Heart left ventricle (tissue), 16 donors: Measurements from ENCODE around the gene NBPF1. TPM values are rescaled to one million over a fixed set of nuclear protein-coding genes. Genes with fewer than 3 reads are reported as not detected.
"Not testable (repeated sequence)": the region's sequence is repeated elsewhere in the genome, so short reads cannot be mapped to it uniquely, and the experiment has no call there.

Source experiments
- ATAC-seq, 4 donors: fragments of 200-7000 bp; cut with Tn5 transposase; one replicate each; pipeline ENCODE4 v1.9.1; 2020 to 2022; ENCODE audit warnings: moderate library complexity in 4 of 4, mild to moderate bottlenecking in 3 of 4, moderate number of reproducible peaks in 1 of 4
- DNase-seq, 5 donors: peaks; one replicate each; pipeline ENCODE4 v3.0.0-alpha.2; 2020
- H3K27ac ChIP-seq, 12 donors: fragments of 200-600 bp; sonication (generic) in 4 of 12; one replicate each; pipeline versions ENCODE4 v1.5.0 to v1.8.0; 2016 to 2022; ENCODE audit warnings: mild to moderate bottlenecking in 2 of 12
- H3K27me3 ChIP-seq, 9 donors: fragments of 200-600 bp; sonication (generic) in 2 of 9; one replicate each; pipeline versions ENCODE4 v1.5.1 to v1.8.0; 2016 to 2022; ENCODE audit warnings: mild to moderate bottlenecking in 3 of 9
- H3K36me3 ChIP-seq, 9 donors: fragments of 200-600 bp; sonication (generic) in 2 of 9; one replicate each; pipeline versions ENCODE4 v1.5.0 to v1.8.0; 2018 to 2022; ENCODE audit warnings: mild to moderate bottlenecking in 2 of 9
- H3K4me1 ChIP-seq, 12 donors: fragments of 200-600 bp; sonication (generic) in 4 of 12; one replicate each; pipeline versions ENCODE4 v1.5.0 to v1.8.0; 2016 to 2022; ENCODE audit warnings: mild to moderate bottlenecking in 3 of 12
- H3K4me3 ChIP-seq, 12 donors: fragments of 200-600 bp; sonication (generic) in 4 of 12; one replicate each; pipeline versions ENCODE4 v1.5.0 to v1.8.0; 2017 to 2022; ENCODE audit warnings: mild to moderate bottlenecking in 9 of 12, moderate library complexity in 4 of 12
- H3K9me3 ChIP-seq, 12 donors: fragments of 200-600 bp; sonication (generic) in 4 of 12; one replicate each; pipeline versions ENCODE4 v1.5.0 to v1.8.0; 2016 to 2022; ENCODE audit warnings: mild to moderate bottlenecking in 1 of 12
- POLR2A ChIP-seq, 2 donors: fragments of 450-650 bp; IDR thresholded peaks; one replicate each; pipeline ENCODE4 v1.6.1; 2017; ENCODE audit warnings: antibody characterized with exemption in 2 of 2, mild to moderate bottlenecking in 2 of 2, moderate library complexity in 2 of 2
- WGBS, 4 donors: extraction: QIAGEN DNeasy Blood & Tissue Kit in 2 of 4; methylation state at CpG; one replicate each; pipeline versions ENCODE4 v1.1.5 to v1.1.7; 2013 to 2018; 5-methylcytosine and 5-hydroxymethylcytosine counted together
- intact Hi-C, 10 donors: fragments of 100-400 bp; cut with DNase I; formaldehyde crosslinking; loops; one replicate each; pipeline versions ENCODE4 v1.11.1 to v1.14.2; 2022
- polyA plus RNA-seq, 2 donors: library from polyadenylated mRNA; stranded (reverse); fragments of 200-250 nt; gene quantifications; one replicate each; pipeline ENCODE4 v1.2.3, GENCODE V29; 2013
- total RNA-seq, 9 donors: library from RNA; depleted of rRNA in 2 of 9; stranded (reverse); fragments of >200 nt in 2 of 9; fragmentation: NEBNext Ultra II Directional in 3 of 9; extraction: Animal tissue kit (Norgen Biotek cat#: 25700) in 3 of 9; gene quantifications; one replicate each; pipeline versions ENCODE4 v1.1.0 to v1.2.4, GENCODE V29; 2016 to 2023
- donor health status: ischemic (EF 13 %, LVEDD 7.1; RV severe dilation, severe dysfunction).
- donor health status: healthy with polysubstance abuse.
- donor health status: DM: no; HTN: yes; CAD: no.
- donor health status: DM: no; HTN: no; CAD: no.
- donor health status: ischemic (EF 25% LVEDD 6.9; RV normal size, moderate dysfunction).
- donor health status: ischemic (EF 25% LVEDD 5.7; RV mildly dilated, moderate dysfunction).
- donor health status: healthy.
- donor health status: DM: yes; HTN: yes; CAD: no.
- donor health status: ischemic (EF 35%, LVEDD 5.7; RV mildly dilated, moderate dysfunction).
- donor health status: nonischemic (EF 11% LVEDD 7.7; RV severe dilation, severe dysfunction).
- donor health status: DM: yes; HTN: yes; CAD: no.
- donor health status: PGD.
- donor health status: ischemic (EF 29% LVEDD 5.4; RV normal size, mild dysfunction).
- donor health status: nonischemic (EF 23%, LVEDD 6.1; RV moderate dilation, normal function).

The NBPF1 gene
- total and polyA plus RNA-seq, 11 donors, result 4.4 to 18.2 (median 12.0) TPM

- 47 to 58% (median 53%) methylated on average over 3 of the region's 3 CpGs for WGBS, 4 donors
- H3K36me3 ChIP-seq, intact Hi-C loops, H3K9me3 ChIP-seq, DNase-seq, H3K4me3 ChIP-seq, H3K27ac ChIP-seq, H3K4me1 ChIP-seq, ATAC-seq: not testable (repeated sequence)
- peaks cover 0 to 48% (median 20%) of the 10 kb centered on the region in 9 donors for H3K27me3 ChIP-seq
Measured at GRCh38 chr1:16518913-16519254, 94.5 kb downstream of the NBPF1 start.

- H3K4me3 ChIP-seq, H3K27ac ChIP-seq, H3K4me1 ChIP-seq, H3K36me3 ChIP-seq, DNase-seq, H3K9me3 ChIP-seq, intact Hi-C loops, ATAC-seq: not testable (repeated sequence)
- 64 to 73% (median 68%) methylated on average over 4 to 5 of the region's 5 CpGs for WGBS, 4 donors
- H3K27me3 ChIP-seq, result peaks cover 0 to 40% (median 20%) of the 10 kb centered on the region in 9 donors
Measured at GRCh38 chr1:16516694-16517410, 96.5 kb downstream of the NBPF1 start.

GRCh38 chr1:16514107-16515055 is 99.0 kb downstream of the NBPF1 start, which contains the start of gene RNU1-1:
Gene RNU1-1, minus strand, starts transcription at chr1:16514285.
- H3K36me3 ChIP-seq, H3K9me3 ChIP-seq, H3K4me1 ChIP-seq: not testable (repeated sequence)
- peaks cover 0 to 20% (median 6%) of the 10 kb centered on the region in 9 donors for H3K27me3 ChIP-seq
- ATAC-seq, result peak; percentile 73 to 88 (median 82)
- H3K4me3 ChIP-seq, result peak within 1 kb of the TSS in 10 of 12 donors; percentile 27 to 61 (median 45)
- H3K27ac ChIP-seq, result peak within 1 kb of the TSS; percentile 50 to 96 (median 86)
- intact Hi-C loops, result loop anchor here in 1 of 10 donors (5.0 kb wide), 1 partner anchor 72 kb away; the partner anchor contains the start of gene NECAP2
- 1 to 3% (median 1%) methylated on average over 24 to 38 of the region's 40 CpGs for WGBS, 4 donors
- peak in 1 of 2 donors; percentile 44 for TF ChIP-seq POLR2A (IDR thresholded peaks at IDR 0.05)
- peak; percentile 57 to 86 (median 84) for DNase-seq

DNA sequence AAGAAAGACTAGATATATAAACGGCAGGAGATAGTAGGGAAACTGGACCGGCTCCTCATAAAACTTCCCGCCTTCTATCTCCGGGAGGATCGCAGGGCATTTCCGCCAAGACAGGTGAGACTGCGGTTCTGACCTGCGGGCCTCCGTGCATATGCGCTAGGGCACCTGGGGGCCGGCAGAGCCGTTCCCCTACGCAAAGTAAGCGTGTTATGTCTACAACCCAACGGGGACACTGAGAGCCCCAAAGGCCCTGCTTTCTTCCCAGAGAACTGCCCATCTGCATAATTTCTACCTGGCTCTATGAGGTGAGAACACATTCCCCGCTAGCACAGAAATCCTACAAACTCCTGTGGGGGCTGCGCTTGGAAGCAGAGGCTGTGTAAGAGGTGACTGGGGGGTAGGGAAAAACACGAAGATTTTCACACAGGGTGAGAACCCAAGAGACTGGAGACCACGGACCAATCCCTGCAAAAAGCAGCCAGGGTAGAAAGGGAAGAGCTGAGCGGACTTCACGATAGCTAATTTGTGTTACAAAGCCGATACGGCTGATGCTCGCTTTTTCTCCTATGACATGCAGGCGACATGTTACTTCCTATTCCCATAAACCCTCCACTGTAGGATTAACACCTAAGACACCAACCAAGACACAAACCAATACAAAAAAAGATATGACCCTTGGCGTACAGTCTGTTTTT is 99.8 kb downstream of the NBPF1 start:
- Histone ChIP-seq H3K27ac (peak overlapping the region in 10 of 12 donors; percentile 37 to 90 (median 76)), H3K4me3 (peak overlapping the region in 8 of 12 donors; percentile 12 to 47 (median 29)), H3K27me3 (peaks cover 0 to 15% (median 3%) of the 10 kb centered on the region in 9 donors)
- intact Hi-C loops, result loop anchor here in 1 of 10 donors (5.0 kb wide), 1 partner anchor 71 kb away; the partner anchor contains the start of gene NECAP2
- peak; percentile 90 to 100 (median 98) for ATAC-seq
- WGBS, 4 donors, result 9 to 12% (median 10%) methylated on average over 6 to 25 of the region's 26 CpGs
- H3K36me3 ChIP-seq, DNase-seq, H3K4me1 ChIP-seq, H3K9me3 ChIP-seq: not testable (repeated sequence)

- not testable (repeated sequence) for H3K27me3 ChIP-seq, H3K36me3 ChIP-seq, ATAC-seq, DNase-seq, H3K9me3 ChIP-seq, H3K4me1 ChIP-seq
- H3K4me3 ChIP-seq, result peak overlapping the region in 1 of 12 donors; percentile 29
- intact Hi-C loops, result loop anchor here in 1 of 10 donors (5.0 kb wide), 1 partner anchor 71 kb away; the partner anchor contains the start of gene NECAP2
- H3K27ac ChIP-seq, result peak overlapping the region in 2 of 12 donors; percentile 89 to 90
- WGBS, 4 donors, result 64 to 78% (median 64%) methylated on average over 13 to 15 of the region's 15 CpGs
Measured at GRCh38 chr1:16512624-16513411, 100.5 kb downstream of the NBPF1 start.

Other genes starting within 250 kb of the NBPF1 start
- 100 to 1,000 TPM in 3 of 9 donors, 10 to 100 TPM in 6; 57.4 to 130 (median 94.4) TPM for gene SZRD1, start 246.3 kb downstream of the NBPF1 start, total RNA-seq
- gene SZRD1, start 246.3 kb downstream of the NBPF1 start, polyA plus RNA-seq, result 100 to 1,000 TPM in 1 of 2 donors, 10 to 100 TPM in 1; 54.4 to 140 TPM
- not detected for gene SPATA21, start 176.1 kb downstream of the NBPF1 start, total RNA-seq
- under 1 TPM; 0.06 to 0.08 TPM for gene SPATA21, start 176.1 kb downstream of the NBPF1 start, polyA plus RNA-seq
- 10 to 100 TPM; 10.7 to 53.0 (median 12.1) TPM for gene NECAP2, start 172.8 kb downstream of the NBPF1 start, total RNA-seq
- gene NECAP2, start 172.8 kb downstream of the NBPF1 start, polyA plus RNA-seq, result 10 to 100 TPM; 11.2 to 19.7 TPM
- 1,000 to 10,000 TPM in 6 of 9 donors, 100 to 1,000 TPM in 1, not detected in 2; 364 to 3,776 (median 2,470) TPM for gene RNU1-1, start 99.3 kb downstream of the NBPF1 start, total RNA-seq
- gene RNU1-1, start 99.3 kb downstream of the NBPF1 start, polyA plus RNA-seq, result not detected
- 1,000 to 10,000 TPM in 6 of 9 donors, 100 to 1,000 TPM in 1, not detected in 2; 364 to 3,776 (median 2,470) TPM for gene RNU1-3, start 53.4 kb upstream of the NBPF1 start, total RNA-seq
- gene RNU1-3, start 53.4 kb upstream of the NBPF1 start, polyA plus RNA-seq, result not detected
- 1,000 to 10,000 TPM in 6 of 9 donors, 100 to 1,000 TPM in 1, not detected in 2; 364 to 3,776 (median 2,470) TPM for gene RNU1-4, start 127.0 kb upstream of the NBPF1 start, total RNA-seq
- not detected for gene RNU1-4, start 127.0 kb upstream of the NBPF1 start, polyA plus RNA-seq